Measurements from ENCODE around the gene BCL7C.
"Not testable (repeated sequence)": the region's sequence is repeated elsewhere in the genome, so short reads cannot be mapped to it uniquely, and the experiment has no call there.

BCL7C gene

GRCh38 chr16:30894540-30895368, 877 bp upstream of the BCL7C start:
- DNase-seq: no peak

GRCh38 chr16:30893417-30893743, 497 bp downstream of the BCL7C start:
- no peak for DNase-seq

GRCh38 chr16:30892670-30893416, 1.0 kb downstream of the BCL7C start:
- DNase-seq: no peak

- DNase-seq: not testable (repeated sequence)
Observed at GRCh38 chr16:30891043-30891823, 2.6 kb downstream of the BCL7C start.

GRCh38 chr16:30889721-30890120, 4.2 kb downstream of the BCL7C start:
- DNase-seq: no peak

GRCh38 chr16:30888856-30889499, 4.9 kb downstream of the BCL7C start:
- DNase-seq: no peak

- DNase-seq: no peak
Observed at GRCh38 chr16:30887927-30888326, 6.0 kb downstream of the BCL7C start.

GRCh38 chr16:30886145-30886544, 7.7 kb downstream of the BCL7C start:
- no peak for DNase-seq

- no peak for DNase-seq
Observed at GRCh38 chr16:30885196-30885595, 8.7 kb downstream of the BCL7C start.

- no peak for DNase-seq
Observed at GRCh38 chr16:30884760-30885159, 9.1 kb downstream of the BCL7C start.

- DNase-seq: no peak
Observed at GRCh38 chr16:30882429-30883310, 11.2 kb downstream of the BCL7C start.

GRCh38 chr16:30876867-30877266, 17.0 kb downstream of the BCL7C start:
- no peak for DNase-seq

GRCh38 chr16:30875871-30876801, 17.7 kb downstream of the BCL7C start:
- peak; percentile 46 for DNase-seq

- DNase-seq: peak; percentile 81
Observed at GRCh38 chr16:30874821-30875717, 18.8 kb downstream of the BCL7C start.

- DNase-seq: no peak
Observed at GRCh38 chr16:30874244-30874820, 19.5 kb downstream of the BCL7C start.

GRCh38 chr16:30870904-30871303, 23.0 kb downstream of the BCL7C start:
- no peak for DNase-seq

- DNase-seq: no peak
Observed at GRCh38 chr16:30867747-30868146, 26.1 kb downstream of the BCL7C start.

GRCh38 chr16:30866031-30866430, 27.8 kb downstream of the BCL7C start:
- DNase-seq: no peak

GRCh38 chr16:30863178-30863577, 30.7 kb downstream of the BCL7C start:
- not testable (repeated sequence) for DNase-seq

Measured in SHP77 treated with DMSO at 0.1 percent for 48 hours (cell line).